ENCODE results near the gene SOX6. TPM values are rescaled to one million over a fixed set of nuclear protein-coding genes. Genes with fewer than 3 reads are reported as not detected.
A peak's percentile ranks its signal among the peaks of the same experiment; 100 is the strongest.

The SOX6 gene
- polyA plus RNA-seq, 1 of the 3 experiments (the other 2 are of a cell fraction), result 0.03 TPM

GRCh38 chr11:16195651-16196050 lies 160.7 kb downstream of the SOX6 start:
- H3F3A ChIP-seq (replicated peaks; ENCODE audit: insufficient read depth), result no peaks in the 10 kb centered on the region
- H3K9me2 ChIP-seq, result no peaks in the 10 kb centered on the region
- ChIA-PET POLR2A (no interaction called here), CTCF (interaction anchor here (1.6 kb wide), 1 partner anchor 418 kb away, joined by 3 read pairs; no protein-coding TSS in a partner anchor)
- no peak overlapping the region for H3K27ac ChIP-seq (ENCODE audit: low read depth in 2 of 2, low read length in 1 of 2)
- H2AFZ ChIP-seq (ENCODE audit: low read depth), result no peak overlapping the region
- no peaks in the 10 kb centered on the region for H3K36me3 ChIP-seq (replicated peaks in 1 of 2; ENCODE audit: control insufficient read depth in 1 of 2, insufficient read depth in 2 of 2, low read length in 1 of 2)
- no peaks in the 10 kb centered on the region for H3K27me3 ChIP-seq (ENCODE audit: insufficient read depth)
- H4K20me1 ChIP-seq (ENCODE audit: insufficient read depth), result no peaks in the 10 kb centered on the region
- H3K9ac ChIP-seq, result no peak overlapping the region
- no peak overlapping the region for H3K4me2 ChIP-seq
- DNase-seq, result no peak
- no peaks in the 10 kb centered on the region for H3K9me3 ChIP-seq
- 43% methylated on average over 3 of the region's 3 CpGs for WGBS (ENCODE audit: low lambda C conversion rate)
- no peaks in the 10 kb centered on the region for H3K79me2 ChIP-seq (ENCODE audit: insufficient read depth)
- H3K4me1 ChIP-seq (ENCODE audit: control insufficient read depth in 1 of 2, insufficient read depth in 2 of 2, low read depth in 1 of 2, low read length in 1 of 2), result peaks cover 0 to 5% of the 10 kb centered on the region in 2 experiments; a peak in 2 of 4 replicates
- 0 out of 4 replicates have a peak overlapping the region, but pooled peaks of 1 of the 2 experiments have one; percentile 16 for H3K4me3 ChIP-seq (ENCODE audit: low read depth in 2 of 2, low read length in 1 of 2)
- TF ChIP-seq YY1 (IDR thresholded peaks at IDR 0.05; ENCODE audit: low read depth) (no peak), MAX (IDR thresholded peaks at IDR 0.05; ENCODE audit: low read depth) (no peak), RCOR1 (IDR thresholded peaks at IDR 0.05; ENCODE audit: low read length) (no peak), SIN3A (IDR thresholded peaks at IDR 0.05; ENCODE audit: borderline replicate concordance, low read depth, low read length) (no peak), POLR2AphosphoS5 (IDR thresholded peaks at IDR 0.05; ENCODE audit: low read depth, low read length) (no peak), FOXJ3 (CRISPR knock-in tag; IDR thresholded peaks at IDR 0.05) (no peak), USF2 (IDR thresholded peaks at IDR 0.05; ENCODE audit: borderline replicate concordance, low read depth, low read length) (no peak), RFX5 (IDR thresholded peaks at IDR 0.05; ENCODE audit: low read length) (no peak), REST (IDR thresholded peaks at IDR 0.05; ENCODE audit: low read depth, low read length) (no peak), GATA2 (CRISPR knock-in tag; IDR thresholded peaks at IDR 0.05) (no peak), MXI1 (IDR thresholded peaks at IDR 0.05; ENCODE audit: low read depth, low read length) (no peak), IRF3 (IDR thresholded peaks at IDR 0.05; ENCODE audit: low read depth, low read length) (no peak), CHD2 (IDR thresholded peaks at IDR 0.05; ENCODE audit: low read length, partially characterized antibody) (no peak), GABPA (IDR thresholded peaks at IDR 0.05; ENCODE audit: low read depth) (no peak), RAD21 (IDR thresholded peaks at IDR 0.05; ENCODE audit: low read length) (no peak), EP300 (IDR thresholded peaks at IDR 0.05; ENCODE audit: borderline replicate concordance in 1 of 2, low read depth in 1 of 2, low read length in 1 of 2) (no peak)

Data from SK-N-SH (cell line).